D721Med (cell line): ENCODE measurements around the gene FMOD.
A peak's percentile ranks its signal among the peaks of the same experiment; 100 is the strongest.

Experiments used
- DNase-seq: peaks from one replicate; pipeline ENCODE4 v3.0.0; 2011; ENCODE audit warnings: low spot score; ENCODE audit not compliant: insufficient read length
- FAIRE-seq: peaks from 2 replicates; lab custom pipeline; 2011; peaks lifted over from hg19 to GRCh38; lab: Jason Lieb, UNC
- CTCF ChIP-seq: IDR thresholded peaks from 2 replicates; pipeline ENCODE4 v1.5.1; 2012; ENCODE audit warnings: mild to moderate bottlenecking, control low read depth; ENCODE audit not compliant: insufficient read depth; ENCODE audit errors: missing control alignments

Gene FMOD

GRCh38 chr1:203368624-203369451 lies 17.9 kb upstream of the FMOD start:
- no peak for DNase-seq
- TF ChIP-seq CTCF = peak; percentile 46
- FAIRE-seq = no peak

DNA sequence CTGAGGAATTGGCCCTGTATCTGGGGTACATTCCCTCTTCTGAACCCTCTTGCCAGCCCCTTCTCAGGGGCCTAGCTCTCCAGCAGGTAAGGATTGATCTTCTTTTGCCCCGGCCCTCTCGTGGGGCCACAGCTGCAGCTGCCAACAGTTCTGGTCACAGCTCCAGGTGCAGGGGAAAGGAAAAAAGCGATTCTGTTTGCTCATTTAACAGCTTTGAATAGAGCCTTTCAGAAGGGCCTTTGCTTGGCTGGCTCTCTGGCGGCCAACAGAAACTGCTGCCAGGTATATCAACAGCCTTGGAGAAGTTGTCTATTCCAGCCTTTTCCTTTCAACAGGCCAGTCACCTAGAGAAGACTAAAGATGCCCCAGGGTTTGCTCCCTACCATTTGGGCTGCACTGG lies 16.1 kb upstream of the FMOD start:
- DNase-seq = no peak

DNA sequence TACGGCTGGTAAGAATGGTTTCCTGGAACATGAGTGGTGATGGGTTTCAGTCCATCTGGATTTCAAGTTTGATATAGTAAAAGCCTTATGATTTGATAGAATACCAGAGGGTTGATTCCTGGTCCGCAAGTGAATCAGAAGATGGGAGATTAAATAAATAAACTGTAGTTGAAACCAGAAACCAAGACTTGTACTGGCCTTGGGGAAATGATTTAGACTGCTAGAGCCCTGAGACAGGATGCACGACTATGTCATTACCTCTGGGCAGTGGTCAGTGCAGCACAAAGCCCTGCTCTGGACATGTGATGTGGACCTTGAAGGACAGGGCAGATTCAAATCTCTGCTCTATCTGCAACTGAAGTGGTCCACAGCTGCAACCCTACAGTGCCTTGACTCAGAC lies 15.6 kb upstream of the FMOD start:
- no peak for FAIRE-seq
- TF ChIP-seq CTCF = no peak
- no peak for DNase-seq

More for the DNA sequence above, 16.1 kb upstream of the FMOD start:
- no peak for TF ChIP-seq CTCF
- no peak for FAIRE-seq

DNA sequence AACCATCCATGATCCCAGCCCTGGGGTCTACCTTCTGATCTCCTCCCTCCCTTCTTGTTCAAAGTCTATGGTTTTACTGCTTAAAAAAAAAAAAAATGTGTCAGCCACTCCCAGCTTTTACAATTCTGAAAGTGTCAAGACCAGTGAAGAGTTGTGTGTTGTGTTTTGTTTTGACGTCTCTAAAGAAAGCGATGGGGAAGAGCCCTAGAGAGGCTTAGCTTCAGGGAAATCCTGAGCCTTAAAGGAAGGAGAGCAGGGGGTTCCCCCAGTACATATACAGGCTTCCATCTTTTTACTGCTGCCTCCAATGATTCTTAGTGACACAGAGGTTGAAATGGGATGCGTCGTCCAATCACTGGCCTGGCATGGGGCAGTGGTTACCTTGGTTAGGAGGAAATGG lies 13.9 kb upstream of the FMOD start:
- DNase-seq (no peak), FAIRE-seq (no peak)
- no peak for TF ChIP-seq CTCF

DNA sequence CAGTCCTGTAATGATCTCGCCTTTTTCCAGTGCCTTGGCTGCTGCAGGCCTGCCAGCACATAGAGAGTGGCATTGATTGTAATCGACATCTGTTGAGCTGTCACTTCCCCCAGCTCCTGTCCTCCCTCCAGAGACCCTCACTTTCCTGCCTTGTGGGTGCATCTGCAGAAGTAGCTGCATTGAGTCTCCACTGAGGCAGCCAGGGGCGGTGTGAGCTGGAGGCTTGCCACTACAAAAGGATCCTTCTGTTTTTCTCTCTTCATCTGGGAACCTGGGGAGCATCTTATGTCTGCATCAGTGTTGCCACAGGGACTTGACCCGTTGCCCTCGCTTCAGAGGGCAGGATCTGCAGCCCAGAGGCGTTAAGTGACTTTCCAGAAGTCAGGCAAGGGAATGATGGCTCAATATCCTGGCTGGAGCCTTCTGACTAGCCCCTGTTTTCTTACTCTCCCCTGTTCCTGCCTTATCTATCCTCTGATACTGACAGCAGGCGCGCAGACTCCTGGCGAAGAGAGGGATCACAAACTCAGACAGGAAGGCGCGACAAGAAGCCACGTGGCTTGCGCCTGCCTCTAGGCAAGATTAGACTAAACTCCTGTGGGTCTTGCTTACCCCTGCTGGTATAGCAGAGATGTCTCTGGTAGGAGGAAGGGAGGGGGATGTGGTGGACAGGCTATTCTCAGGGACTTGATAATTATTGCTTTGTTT lies 13.3 kb upstream of the FMOD start:
- FAIRE-seq = no peak

GRCh38 chr1:203362720-203363025 lies 11.8 kb upstream of the FMOD start:
- DNase-seq (no peak), FAIRE-seq (no peak)

More for the DNA sequence above, 13.3 kb upstream of the FMOD start:
- no peak for TF ChIP-seq CTCF
- DNase-seq = no peak

More at GRCh38 chr1:203362720-203363025, 11.8 kb upstream of the FMOD start:
- TF ChIP-seq CTCF = no peak
